Measurements from ENCODE around the gene CDKL2. TPM values are rescaled to one million over a fixed set of nuclear protein-coding genes. Genes with fewer than 3 reads are reported as not detected.

CDKL2 gene
- total RNA-seq, 1 experiment from 2014 or later = 1.5 TPM

GRCh38 chr4:75671802-75672421 lies 41.6 kb upstream of the CDKL2 start:
- Histone ChIP-seq H3K23me2 (ENCODE audit: insufficient read length, low read depth, low read length, poor library complexity, severe bottlenecking) (peaks cover 4% of the 10 kb centered on the region), H4K20me1 (ENCODE audit: control insufficient read depth, insufficient read depth, insufficient read length) (no peaks in the 10 kb centered on the region), H3K14ac (ENCODE audit: insufficient read depth, low read length) (no peak overlapping the region), H2BK12ac (ENCODE audit: insufficient read length, low read depth, low read length) (no peak overlapping the region), H3K9ac (ENCODE audit: extremely low read depth, insufficient read length, low read length) (peak overlapping the region; percentile 88), H4K91ac (ENCODE audit: insufficient read length, low read depth, low read length) (no peak overlapping the region), H2AFZ (ENCODE audit: low read length) (no peak overlapping the region), H4K8ac (replicated peaks; ENCODE audit: insufficient read length, low read depth, low read length) (no peak overlapping the region), H2AK5ac (ENCODE audit: insufficient read length, low read length) (no peak overlapping the region), H3K27me3 (ENCODE audit: insufficient read depth, low read length) (no peaks in the 10 kb centered on the region), H2BK20ac (ENCODE audit: low read depth, low read length, poor library complexity, severe bottlenecking) (no peak overlapping the region), H2BK15ac (ENCODE audit: low read depth, low read length) (no peak overlapping the region), H3K79me1 (ENCODE audit: insufficient read depth, low read depth, low read length, poor library complexity, severe bottlenecking) (no peaks in the 10 kb centered on the region), H3K4ac (ENCODE audit: low read depth, low read length) (no peak overlapping the region), H3K4me2 (ENCODE audit: insufficient read depth, insufficient read length, low read length) (peak overlapping the region; percentile 98), H3K18ac (ENCODE audit: insufficient read length, low read depth, low read length) (peak overlapping the region; percentile 88), H3K56ac (ENCODE audit: insufficient read length, low read depth, low read length) (no peak overlapping the region), H3K27ac (ENCODE audit: insufficient read length, low read depth, low read length) (no peak overlapping the region), H3K4me1 (ENCODE audit: insufficient read depth, low read length) (peaks cover 3% of the 10 kb centered on the region), H3K23ac (ENCODE audit: insufficient read length, low read depth, low read length) (no peak overlapping the region), H2BK120ac (ENCODE audit: low read depth, low read length, poor library complexity, severe bottlenecking) (no peak overlapping the region), H4K5ac (ENCODE audit: insufficient read length, low read depth, low read length) (no peak overlapping the region), H2BK5ac (ENCODE audit: insufficient read length, low read length) (no peak overlapping the region), H3T11ph (ENCODE audit: low read length) (no peak overlapping the region), H3K9me3 (ENCODE audit: control insufficient read depth, low read depth, low read length) (no peaks in the 10 kb centered on the region), H3K79me2 (ENCODE audit: insufficient read depth, low read length) (peaks cover 59% of the 10 kb centered on the region)
- DNase-seq = no peak
- Mint-ChIP-seq H3K4me3 (peak overlapping the region; percentile 97 to 98), H3K27me3 (ENCODE audit: low read depth) (peaks cover 3% of the 10 kb centered on the region; the same call in 1 of the 2 replicates), H3K36me3 (ENCODE audit: insufficient read depth in 1 of 3, low read depth in 3 of 3) (peaks cover 0 to 10% (median 7%) of the 10 kb centered on the region in 3 experiments; a peak in 5 of 7 replicates), H3K9me3 (no peaks in the 10 kb centered on the region), H3K27ac (peak overlapping the region; percentile 97 to 99 (median 99); a peak in 5 of 7 replicates), H3K4me1 (peaks cover 59 to 64% of the 10 kb centered on the region in 2 experiments)
- no CpG with 5 or more reads among the region's 10 CpGs for WGBS (ENCODE audit: extremely low coverage, insufficient read length, low lambda C conversion rate)
- no peak for TF ChIP-seq CTCF (conservative IDR thresholded peaks at IDR 0.05)

Measured in H9 (cell line).